HEK293 (cell line): ENCODE measurements around the gene MAGEF1.
A peak's percentile ranks its signal among the peaks of the same experiment; 100 is the strongest.

Source experiments
- CTCF ChIA-PET: fragments of 350-600 bp; formaldehyde crosslinking; extraction: SDS; loops from one replicate; lab custom pipeline; 2021; ENCODE audit warnings: antibody characterized with exemption; lab: Yijun Ruan, JAX
- POLR2A ChIA-PET: fragments of 300-600 bp; formaldehyde crosslinking; extraction: SDS; loops from one replicate; lab custom pipeline; 2020; ENCODE audit warnings: antibody characterized with exemption, inconsistent platforms; lab: Yijun Ruan, JAX
- H3K27ac ChIP-seq: fragments of 200-500 bp; sonication (Bioruptor generic); 2 replicates; pipeline ENCODE4 v1.5.1; 2014; ENCODE audit warnings: low read depth, low read length, control low read depth, inconsistent platforms; ENCODE audit errors: extremely low read depth
- H3K36me3 ChIP-seq, 2 experiments: fragments of 200-500 bp in 1 of 2; sonication (Bioruptor generic) in 1 of 2; 1 replicate in 1 of 2; 2 replicates in 1 of 2; pipeline ENCODE4 v1.5.1; 2014 to 2017; ENCODE audit warnings: inconsistent platforms in 2 of 2, low read length in 2 of 2; ENCODE audit not compliant: control insufficient read depth in 2 of 2, insufficient read depth in 1 of 2
- H3K4me1 ChIP-seq: fragments of 200-500 bp; sonication (Bioruptor generic); 2 replicates; pipeline ENCODE4 v1.5.1; 2014; ENCODE audit warnings: mild to moderate bottlenecking, low read length, inconsistent platforms; ENCODE audit not compliant: control insufficient read depth, insufficient read depth
- H3K4me3 ChIP-seq: 2 replicates; pipeline ENCODE4 v1.5.1; 2011; ENCODE audit warnings: low read depth, mild to moderate bottlenecking, control low read depth, low read length, moderate library complexity
- H3K9me3 ChIP-seq: fragments of 200-500 bp; sonication (Bioruptor generic); 2 replicates; pipeline ENCODE4 v1.5.1; 2014; ENCODE audit warnings: low read depth, low read length, inconsistent platforms; ENCODE audit not compliant: control insufficient read depth, insufficient read depth
- MZF1 ChIP-seq: fragments of 450-650 bp; formaldehyde crosslinking; IDR thresholded peaks from 2 replicates; pipeline ENCODE4 v1.5.1; 2017; ENCODE audit warnings: missing biosample characterization, missing genetic modification characterization, borderline replicate concordance
- YY2 ChIP-seq: fragments of 450-650 bp; formaldehyde crosslinking; IDR thresholded peaks from 2 replicates; pipeline ENCODE4 v1.5.1; 2016; ENCODE audit warnings: missing biosample characterization, missing genetic modification characterization
- ZBTB17 ChIP-seq: fragments of 450-650 bp; formaldehyde crosslinking; IDR thresholded peaks from 2 replicates; pipeline ENCODE4 v1.5.1; 2016; ENCODE audit warnings: missing biosample characterization, missing genetic modification characterization
- ZBTB7A ChIP-seq: fragments of 450-650 bp; formaldehyde crosslinking; IDR thresholded peaks from 2 replicates; pipeline ENCODE4 v1.5.1; 2016; ENCODE audit warnings: low read depth, missing biosample characterization, missing genetic modification characterization
- ZFHX2 ChIP-seq: fragments of 450-650 bp; formaldehyde crosslinking; conservative IDR thresholded peaks from 2 replicates; pipeline ENCODE4 v1.5.1; 2016; ENCODE audit warnings: missing biosample characterization, missing genetic modification characterization
- ZFP37 ChIP-seq: fragments of 450-650 bp; formaldehyde crosslinking; IDR thresholded peaks from 2 replicates; pipeline ENCODE4 v1.5.1; 2016; ENCODE audit warnings: missing biosample characterization, missing genetic modification characterization
- ZIC2 ChIP-seq: fragments of 450-650 bp; formaldehyde crosslinking; IDR thresholded peaks from 2 replicates; pipeline ENCODE4 v1.5.1; 2016; ENCODE audit warnings: missing biosample characterization, missing genetic modification characterization
- ZNF155 ChIP-seq: fragments of 450-650 bp; formaldehyde crosslinking; IDR thresholded peaks from 2 replicates; pipeline ENCODE4 v1.5.1; 2016; ENCODE audit warnings: missing biosample characterization, missing genetic modification characterization
- ZNF354C ChIP-seq: fragments of 450-650 bp; formaldehyde crosslinking; IDR thresholded peaks from 2 replicates; pipeline ENCODE4 v1.5.1; 2016; ENCODE audit warnings: missing biosample characterization, missing genetic modification characterization, low read depth, borderline replicate concordance
- ZNF423 ChIP-seq: fragments of 450-650 bp; formaldehyde crosslinking; IDR thresholded peaks from 2 replicates; pipeline ENCODE4 v1.5.1; 2016; ENCODE audit warnings: missing biosample characterization, missing genetic modification characterization
- ZNF558 ChIP-seq: fragments of 450-650 bp; formaldehyde crosslinking; IDR thresholded peaks from 2 replicates; pipeline ENCODE4 v1.5.1; 2016; ENCODE audit warnings: missing biosample characterization, missing genetic modification characterization
- ZNF610 ChIP-seq: fragments of 450-650 bp; formaldehyde crosslinking; IDR thresholded peaks from 2 replicates; pipeline ENCODE4 v1.5.1; 2016; ENCODE audit warnings: missing biosample characterization, missing genetic modification characterization, borderline replicate concordance
- TF ChIP-seq, protein P1 (sequence below): fragments of 450-650 bp; formaldehyde crosslinking; IDR thresholded peaks from 2 replicates; pipeline ENCODE4 v1.5.1; 2016; ENCODE audit warnings: missing biosample characterization, missing genetic modification characterization
- TF ChIP-seq, protein P2 (sequence below): fragments of 450-650 bp; formaldehyde crosslinking; conservative IDR thresholded peaks from 2 replicates; pipeline ENCODE4 v1.5.1; 2016; ENCODE audit warnings: low read depth, missing biosample characterization, missing genetic modification characterization

MAGEF1 gene

DNA sequence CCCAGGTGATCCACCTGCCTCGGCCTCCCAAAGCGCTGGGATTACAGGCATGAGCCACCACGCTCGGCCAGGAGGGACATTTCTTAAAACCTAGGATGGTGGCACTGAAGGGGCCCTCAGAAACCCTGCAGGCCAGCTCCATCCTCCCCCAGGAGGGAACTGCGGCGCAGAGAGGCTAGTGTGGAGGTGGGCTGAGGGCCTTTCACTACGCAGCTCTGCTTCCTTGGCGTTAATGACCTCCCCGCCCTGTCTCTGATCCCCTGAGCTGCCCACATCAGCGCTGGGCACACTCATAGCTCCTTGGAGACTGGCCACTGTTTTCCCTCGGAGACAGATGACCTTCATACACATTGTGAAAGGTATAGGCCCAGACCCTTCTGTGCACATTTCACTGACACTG is 46.2 kb upstream of the MAGEF1 start:
- CTCF ChIA-PET = interaction anchor here (1.3 kb wide), 1 partner anchor 15 kb away, joined by 3 read pairs; no protein-coding TSS in a partner anchor
- Histone ChIP-seq H3K4me1 (no peaks in the 10 kb centered on the region), H3K9me3 (no peaks in the 10 kb centered on the region), H3K4me3 (no peak overlapping the region), H3K36me3 (no peaks in the 10 kb centered on the region), H3K27ac (no peak overlapping the region)
- TF ChIP-seq ZNF610 (tag by site-specific recombination) (no peak), ZNF558 (no peak), ZNF423 (no peak), ZBTB7A (tag by site-specific recombination) (no peak), ZNF155 (tag by site-specific recombination) (no peak), ZNF354C (no peak), ZFP37 (no peak)
- POLR2A ChIA-PET = interaction anchor here (0.6 to 0.9 kb wide), 2 partner anchors 26 to 34 kb away, joined by 3 read pairs; no protein-coding TSS in a partner anchor

DNA sequence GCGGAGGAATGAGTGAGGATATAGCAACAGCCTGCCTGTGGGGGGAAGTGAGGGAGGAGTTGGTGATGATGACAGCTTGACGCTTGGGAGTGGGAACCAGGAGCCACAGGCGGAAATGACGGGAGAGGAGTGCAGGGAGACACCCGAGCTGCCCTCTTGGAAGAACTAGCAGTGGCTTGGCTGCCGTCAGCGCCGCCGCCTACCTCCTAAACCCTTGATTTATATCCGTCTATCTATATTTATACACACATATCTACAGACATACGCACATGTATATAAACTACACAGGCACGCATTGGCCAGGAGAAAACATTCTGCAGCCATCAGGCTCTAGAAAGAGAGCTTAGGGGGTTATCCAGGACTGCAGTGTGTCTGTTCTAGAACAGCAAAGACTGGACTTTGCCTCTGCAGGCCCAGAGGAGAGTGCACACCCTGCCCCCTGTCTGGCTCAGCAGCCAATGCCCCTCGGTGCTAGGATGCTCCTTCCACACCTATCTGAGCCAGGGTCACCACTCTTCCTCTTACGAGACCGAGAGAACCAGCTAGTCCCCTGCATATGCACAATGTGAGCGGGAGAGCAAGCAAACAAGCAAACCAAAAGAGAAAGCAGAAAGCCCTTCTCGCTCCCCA is 45.3 kb upstream of the MAGEF1 start:
- Histone ChIP-seq H3K9me3 (no peaks in the 10 kb centered on the region), H3K36me3 (no peaks in the 10 kb centered on the region), H3K27ac (no peak overlapping the region), H3K4me3 (no peak overlapping the region), H3K4me1 (no peaks in the 10 kb centered on the region)
- ChIA-PET CTCF (interaction anchor here (0.9 kb wide), 1 partner anchor 196 kb away, joined by 4 read pairs; the partner anchor contains the start of gene EPHB3), POLR2A (no interaction called here)
- TF ChIP-seq MZF1 (tag by site-specific recombination) = no peak
- TF ChIP-seq ZFHX2 (tag by site-specific recombination) = peak; percentile 46
- peak; percentile 7; the same call in 1 of the 2 replicates for TF ChIP-seq ZBTB17 (tag by site-specific recombination)

DNA sequence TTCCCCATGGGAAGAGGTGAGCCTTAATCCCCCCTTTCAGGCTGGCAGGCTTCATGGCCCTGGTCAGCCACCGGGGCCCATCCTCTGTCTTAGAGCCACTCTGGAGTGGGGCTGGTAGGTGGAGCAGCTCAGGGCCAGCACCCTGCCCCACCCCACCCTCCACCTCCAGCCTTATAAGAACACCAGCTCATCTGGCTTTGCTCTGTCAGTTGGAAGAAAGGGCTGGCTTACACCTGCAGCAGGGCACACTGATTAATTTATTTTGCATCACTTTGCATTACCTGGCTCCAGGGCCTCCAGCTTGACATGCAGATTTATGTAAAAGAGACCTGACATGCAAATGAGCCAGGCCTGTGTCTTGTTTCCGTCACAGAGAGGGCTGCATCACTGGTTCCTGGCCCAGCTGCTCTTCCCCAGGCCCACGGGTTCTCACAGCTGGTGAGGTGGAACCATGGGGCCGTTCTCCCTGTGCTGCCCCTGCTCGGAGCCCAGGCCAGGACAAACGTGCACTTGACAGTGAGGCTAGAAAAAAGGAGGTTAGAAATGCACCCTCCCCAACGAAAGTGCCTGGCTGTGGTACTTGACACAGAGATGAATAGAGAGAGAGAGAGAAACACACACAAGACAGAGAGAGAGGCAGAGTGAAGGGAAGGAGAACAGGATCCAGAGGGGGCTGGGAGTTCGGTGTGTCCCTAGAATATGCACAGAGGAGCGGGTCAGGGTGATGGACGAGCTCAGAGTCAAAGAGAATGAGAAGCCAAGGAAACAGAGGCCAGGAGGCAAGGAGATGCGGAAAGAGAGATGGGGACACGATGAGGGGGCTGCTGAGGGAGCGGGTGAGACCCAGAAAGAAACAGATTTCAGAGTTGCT is 44.5 kb upstream of the MAGEF1 start:
- Histone ChIP-seq H3K4me3 (no peak overlapping the region), H3K4me1 (no peaks in the 10 kb centered on the region), H3K36me3 (no peaks in the 10 kb centered on the region), H3K9me3 (no peaks in the 10 kb centered on the region), H3K27ac (no peak overlapping the region)
- CTCF ChIA-PET = interaction anchor here (0.7 to 0.9 kb wide), 2 partner anchors 195 kb away, joined by 4 to 6 read pairs; partner anchors contain the start of gene EPHB3
- TF ChIP-seq ZBTB17 (tag by site-specific recombination) (peak; percentile 73), YY2 (tag by site-specific recombination) (no peak), ZIC2 (peak; percentile 29)
- TF ChIP-seq, protein P1, sequence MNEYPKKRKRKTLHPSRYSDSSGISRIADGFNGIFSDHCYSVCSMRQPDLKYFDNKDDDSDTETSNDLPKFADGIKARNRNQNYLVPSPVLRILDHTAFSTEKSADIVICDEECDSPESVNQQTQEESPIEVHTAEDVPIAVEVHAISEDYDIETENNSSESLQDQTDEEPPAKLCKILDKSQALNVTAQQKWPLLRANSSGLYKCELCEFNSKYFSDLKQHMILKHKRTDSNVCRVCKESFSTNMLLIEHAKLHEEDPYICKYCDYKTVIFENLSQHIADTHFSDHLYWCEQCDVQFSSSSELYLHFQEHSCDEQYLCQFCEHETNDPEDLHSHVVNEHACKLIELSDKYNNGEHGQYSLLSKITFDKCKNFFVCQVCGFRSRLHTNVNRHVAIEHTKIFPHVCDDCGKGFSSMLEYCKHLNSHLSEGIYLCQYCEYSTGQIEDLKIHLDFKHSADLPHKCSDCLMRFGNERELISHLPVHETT (tag by site-specific recombination) = no peak
- TF ChIP-seq, protein P2, sequence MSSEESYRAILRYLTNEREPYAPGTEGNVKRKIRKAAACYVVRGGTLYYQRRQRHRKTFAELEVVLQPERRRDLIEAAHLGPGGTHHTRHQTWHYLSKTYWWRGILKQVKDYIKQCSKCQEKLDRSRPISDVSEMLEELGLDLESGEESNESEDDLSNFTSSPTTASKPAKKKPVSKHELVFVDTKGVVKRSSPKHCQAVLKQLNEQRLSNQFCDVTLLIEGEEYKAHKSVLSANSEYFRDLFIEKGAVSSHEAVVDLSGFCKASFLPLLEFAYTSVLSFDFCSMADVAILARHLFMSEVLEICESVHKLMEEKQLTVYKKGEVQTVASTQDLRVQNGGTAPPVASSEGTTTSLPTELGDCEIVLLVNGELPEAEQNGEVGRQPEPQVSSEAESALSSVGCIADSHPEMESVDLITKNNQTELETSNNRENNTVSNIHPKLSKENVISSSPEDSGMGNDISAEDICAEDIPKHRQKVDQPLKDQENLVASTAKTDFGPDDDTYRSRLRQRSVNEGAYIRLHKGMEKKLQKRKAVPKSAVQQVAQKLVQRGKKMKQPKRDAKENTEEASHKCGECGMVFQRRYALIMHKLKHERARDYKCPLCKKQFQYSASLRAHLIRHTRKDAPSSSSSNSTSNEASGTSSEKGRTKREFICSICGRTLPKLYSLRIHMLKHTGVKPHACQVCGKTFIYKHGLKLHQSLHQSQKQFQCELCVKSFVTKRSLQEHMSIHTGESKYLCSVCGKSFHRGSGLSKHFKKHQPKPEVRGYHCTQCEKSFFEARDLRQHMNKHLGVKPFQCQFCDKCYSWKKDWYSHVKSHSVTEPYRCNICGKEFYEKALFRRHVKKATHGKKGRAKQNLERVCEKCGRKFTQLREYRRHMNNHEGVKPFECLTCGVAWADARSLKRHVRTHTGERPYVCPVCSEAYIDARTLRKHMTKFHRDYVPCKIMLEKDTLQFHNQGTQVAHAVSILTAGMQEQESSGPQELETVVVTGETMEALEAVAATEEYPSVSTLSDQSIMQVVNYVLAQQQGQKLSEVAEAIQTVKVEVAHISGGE (tag by site-specific recombination) = no peak
- POLR2A ChIA-PET = interaction anchor here (0.6 kb wide), 1 partner anchor 8 kb away, joined by 8 read pairs; no protein-coding TSS in a partner anchor
